CD4-positive, alpha-beta T cell (primary cell): Measurements from ENCODE around the gene GALNT18. TPM values are rescaled to one million over a fixed set of nuclear protein-coding genes. Genes with fewer than 3 reads are reported as not detected.

ENCODE experiments used
- ATAC-seq: fragments of 200-7000 bp; cut with Tn5 transposase; one replicate; pipeline ENCODE4 v1.10.0; 2022; ENCODE audit warnings: mild to moderate bottlenecking; ENCODE audit not compliant: poor library complexity
- CTCF ChIA-PET: fragments of 350-600 bp; sonication (Branson Sonifier 250); formaldehyde crosslinking; loops from one replicate; lab custom pipeline; 2021; ENCODE audit warnings: antibody characterized with exemption, inconsistent platforms; lab: Charles Lee
- POLR2A ChIA-PET: fragments of 350-600 bp; sonication (Branson Sonifier 250); formaldehyde crosslinking; loops from one replicate; lab custom pipeline; 2021; ENCODE audit warnings: antibody characterized with exemption, inconsistent platforms; lab: Charles Lee
- DNase-seq, 14 experiments: peaks; one replicate each; pipeline ENCODE4 v3.0.0-alpha.2; 2013 to 2020; ENCODE audit warnings: mixed read lengths in 2 of 14
- H3K27ac ChIP-seq, 2 donors: one replicate each; pipeline versions ENCODE4 v1.5.1 to v1.7.0; 2013; ENCODE audit warnings: low read length in 2 of 2, low read depth in 1 of 2, mild to moderate bottlenecking in 1 of 2
- H3K27me3 ChIP-seq, 2 experiments: 1 replicate in 1 of 2; 2 replicates in 1 of 2; pipeline versions ENCODE4 v1.6.1 to v1.7.0; 2013; ENCODE audit warnings: low read length in 2 of 2, control low read depth in 1 of 2, mild to moderate bottlenecking in 1 of 2, moderate library complexity in 1 of 2; ENCODE audit not compliant: insufficient read depth in 2 of 2, control insufficient read depth in 1 of 2
- H3K36me3 ChIP-seq: one replicate; pipeline ENCODE4 v1.6.1; 2013; ENCODE audit warnings: low read length, control low read depth; ENCODE audit not compliant: insufficient read depth
- H3K4me1 ChIP-seq: one replicate; pipeline ENCODE4 v1.6.1; 2013; ENCODE audit warnings: low read length, control low read depth; ENCODE audit not compliant: insufficient read depth
- H3K4me3 ChIP-seq: one replicate; pipeline ENCODE4 v1.5.1; 2013; ENCODE audit warnings: mild to moderate bottlenecking, low read length, moderate library complexity
- H3K9me3 ChIP-seq, 2 experiments: 1 replicate in 1 of 2; 2 replicates in 1 of 2; pipeline versions ENCODE4 v1.6.1 to v1.7.0; 2013; ENCODE audit warnings: low read length in 2 of 2, mild to moderate bottlenecking in 2 of 2, control low read depth in 1 of 2, moderate library complexity in 1 of 2; ENCODE audit not compliant: control insufficient read depth in 1 of 2, insufficient read depth in 1 of 2
- H3K27ac Mint-ChIP-seq: one replicate; pipeline ENCODE4 v1.8.0; 2020; ENCODE audit warnings: mixed read lengths
- H3K27me3 Mint-ChIP-seq: one replicate; pipeline ENCODE4 v1.8.0; 2021; ENCODE audit warnings: mixed read lengths
- H3K36me3 Mint-ChIP-seq: one replicate; pipeline ENCODE4 v1.8.0; 2021; ENCODE audit warnings: low read depth, mixed read lengths
- H3K4me1 Mint-ChIP-seq: one replicate; pipeline ENCODE4 v1.8.0; 2021; ENCODE audit warnings: low read depth, mixed read lengths
- H3K4me3 Mint-ChIP-seq: one replicate; pipeline ENCODE4 v1.8.0; 2020; ENCODE audit warnings: mild to moderate bottlenecking, mixed read lengths
- H3K9me3 Mint-ChIP-seq: one replicate; pipeline ENCODE4 v1.8.0; 2020; ENCODE audit warnings: mixed read lengths
- CTCF ChIP-seq: fragments of 200-600 bp; IDR thresholded peaks from one replicate; pipeline ENCODE4 v1.8.0; 2022; ENCODE audit warnings: antibody characterized with exemption, mild to moderate bottlenecking
- intact Hi-C, 2 experiments: fragments of 100-400 bp; cut with DNase I in 1 of 2; cut with micrococcal nuclease in 1 of 2; formaldehyde crosslinking; loops; one replicate each; pipeline versions ENCODE4 v1.15.1 to v1.9.0; 2023 to 2025; cut with DNase I, micrococcal nuclease
- total RNA-seq, 174 experiments: library from RNA in 2 of 174; stranded (reverse) in 2 of 174; gene quantifications; one replicate each; pipeline ENCODE4 v1.2.3 and lab custom pipeline; 2021 to 2026

GALNT18 gene
- total RNA-seq, 2 experiments from 2014 or later, result 0.08 TPM; not detected in 1

GRCh38 chr11:11374358-11375148, 247.3 kb downstream of the GALNT18 start:
- Mint-ChIP-seq H3K36me3 (no peaks in the 10 kb centered on the region), H3K4me1 (no peaks in the 10 kb centered on the region), H3K27me3 (peaks cover 5% of the 10 kb centered on the region), H3K9me3 (no peaks in the 10 kb centered on the region), H3K4me3 (no peak overlapping the region), H3K27ac (no peak overlapping the region)
- TF ChIP-seq CTCF, result no peak
- CTCF ChIA-PET, result no interaction called here
- ATAC-seq, result no peak
- POLR2A ChIA-PET, result no interaction called here
- DNase-seq, result no peak
- Histone ChIP-seq H3K27ac (no peak overlapping the region), H3K36me3 (no peaks in the 10 kb centered on the region), H3K4me1 (no peaks in the 10 kb centered on the region), H3K27me3 (peaks cover 0 to 4% of the 10 kb centered on the region in 2 experiments), H3K9me3 (peaks cover 0 to 3% of the 10 kb centered on the region in 2 experiments), H3K4me3 (no peak overlapping the region)
- intact Hi-C loops, result no loop called here

DNA sequence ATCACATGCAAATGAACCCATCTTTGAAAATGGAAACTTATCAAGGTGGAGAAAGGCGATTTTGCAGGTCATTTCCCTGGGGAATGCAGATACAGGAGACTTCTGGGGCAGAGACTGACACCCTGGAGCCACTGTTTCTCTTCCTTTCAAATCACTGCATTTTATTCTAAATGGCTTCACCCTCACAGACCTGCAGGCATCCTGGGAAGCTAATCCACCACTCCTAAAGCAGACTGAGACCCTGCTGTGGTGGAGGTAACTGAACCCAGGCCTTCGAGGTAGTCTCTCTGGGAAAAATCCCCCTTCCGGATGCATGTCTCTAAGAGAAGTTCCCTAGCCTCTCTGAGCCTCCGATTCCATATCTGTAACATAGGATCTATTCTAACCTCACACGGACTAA, 247.9 kb downstream of the GALNT18 start:
- Histone ChIP-seq H3K9me3 (peaks cover 0 to 3% of the 10 kb centered on the region in 2 experiments), H3K27ac (no peak overlapping the region), H3K4me3 (no peak overlapping the region), H3K4me1 (no peaks in the 10 kb centered on the region), H3K36me3 (no peaks in the 10 kb centered on the region), H3K27me3 (peaks cover 0 to 3% of the 10 kb centered on the region in 2 experiments)
- no peak overlapping the region for H3K4me3 Mint-ChIP-seq
- no peak for TF ChIP-seq CTCF
- no peak for DNase-seq
- intact Hi-C loops, result no loop called here
- POLR2A ChIA-PET, result no interaction called here
- H3K9me3 Mint-ChIP-seq, result peaks cover 2% of the 10 kb centered on the region
- no peak for ATAC-seq
- CTCF ChIA-PET, result no interaction called here
- H3K27me3 Mint-ChIP-seq, result peaks cover 5% of the 10 kb centered on the region
- no peaks in the 10 kb centered on the region for H3K4me1 Mint-ChIP-seq
- no peak overlapping the region for H3K27ac Mint-ChIP-seq
- H3K36me3 Mint-ChIP-seq, result no peaks in the 10 kb centered on the region

- Mint-ChIP-seq H3K9me3 (peaks cover 2% of the 10 kb centered on the region), H3K4me3 (no peak overlapping the region), H3K36me3 (no peaks in the 10 kb centered on the region), H3K4me1 (no peaks in the 10 kb centered on the region), H3K27ac (no peak overlapping the region), H3K27me3 (peaks cover 5% of the 10 kb centered on the region)
- H3K4me1 ChIP-seq, result no peaks in the 10 kb centered on the region
- no peak for TF ChIP-seq CTCF
- CTCF ChIA-PET, result no interaction called here
- no peak overlapping the region for H3K27ac ChIP-seq
- peaks cover 0 to 2% of the 10 kb centered on the region in 2 experiments for H3K27me3 ChIP-seq
- H3K9me3 ChIP-seq, result peaks cover 0 to 3% of the 10 kb centered on the region in 2 experiments
- intact Hi-C loops, result no loop called here
- no peak overlapping the region for H3K4me3 ChIP-seq
- DNase-seq, result no peak
- no peak for ATAC-seq
- POLR2A ChIA-PET, result no interaction called here
- H3K36me3 ChIP-seq, result no peaks in the 10 kb centered on the region
These were observed 249.3 kb downstream of the GALNT18 start for GRCh38 chr11:11372461-11372860.
